T-cell (primary cell): ENCODE measurements around the gene BTG2. TPM values are rescaled to one million over a fixed set of nuclear protein-coding genes. Genes with fewer than 3 reads are reported as not detected.

Experiments
- ATAC-seq, 4 experiments: fragments of 200-7000 bp in 3 of 4; fragments of 150-1000 bp in 1 of 4; cut with Tn5 transposase; replicated peaks in 1 of 4; 1 replicate in 3 of 4; 2 replicates in 1 of 4; pipeline ENCODE4 v1.10.0; 2021; ENCODE audit warnings: moderate library complexity in 3 of 4, mild to moderate bottlenecking in 2 of 4, moderate number of reproducible peaks in 1 of 4
- CTCF ChIA-PET, 2 donors: fragments of 300-600 bp; sonication (Branson Sonifier 250); formaldehyde crosslinking; loops; one replicate each; lab custom pipeline; 2022; ENCODE audit warnings: antibody characterized with exemption in 2 of 2; lab: Charles Lee
- POLR2A ChIA-PET, 2 donors: fragments of 300-600 bp; sonication (Branson Sonifier 250); formaldehyde crosslinking; loops; one replicate each; lab custom pipeline; 2022; ENCODE audit warnings: antibody characterized with exemption in 2 of 2; lab: Charles Lee
- DNase-seq, 35 experiments: peaks; one replicate each; pipeline versions ENCODE4 v3.0.0 to v3.0.0-alpha.2; 2013 to 2023
- H3K27ac ChIP-seq: one replicate; pipeline ENCODE4 v1.5.1; 2013; ENCODE audit warnings: low read length
- H3K27me3 ChIP-seq, 2 experiments: replicated peaks in 1 of 2; 1 replicate in 1 of 2; 2 replicates in 1 of 2; pipeline versions ENCODE4 v1.6.1 to v1.7.0; 2013; ENCODE audit warnings: low read length in 1 of 2, mixed read lengths in 1 of 2; ENCODE audit not compliant: control insufficient read depth in 2 of 2, insufficient read depth in 2 of 2; ENCODE audit errors: extremely low read depth in 1 of 2
- H3K36me3 ChIP-seq, 2 donors: 1 replicate in 1 of 2; 2 replicates in 1 of 2; pipeline versions ENCODE4 v1.6.1 to v1.7.0; 2013; ENCODE audit warnings: low read length in 1 of 2; ENCODE audit not compliant: control insufficient read depth in 2 of 2, insufficient read depth in 1 of 2; ENCODE audit errors: extremely low read depth in 1 of 2
- H3K4me1 ChIP-seq, 2 experiments: 1 replicate in 1 of 2; 2 replicates in 1 of 2; pipeline versions ENCODE4 v1.6.1 to v1.7.0; 2013; ENCODE audit warnings: low read length in 2 of 2, mixed read lengths in 1 of 2; ENCODE audit not compliant: insufficient read depth in 2 of 2, control insufficient read depth in 1 of 2; ENCODE audit errors: extremely low read depth in 1 of 2
- H3K4me3 ChIP-seq, 2 donors: 1 replicate in 1 of 2; 2 replicates in 1 of 2; pipeline versions ENCODE4 v1.5.1 to v1.7.0; 2013; ENCODE audit warnings: mild to moderate bottlenecking in 2 of 2, low read length in 1 of 2, moderate library complexity in 1 of 2; ENCODE audit not compliant: control insufficient read depth in 1 of 2; ENCODE audit errors: extremely low read depth in 1 of 2
- H3K9me3 ChIP-seq: 2 replicates; pipeline ENCODE4 v1.7.0; 2013
- H3K27ac Mint-ChIP-seq, 2 donors: one replicate each; pipeline ENCODE4 v1.8.0; 2020 to 2021; ENCODE audit warnings: mild to moderate bottlenecking in 2 of 2, mixed read lengths in 2 of 2
- H3K27me3 Mint-ChIP-seq, 2 donors: one replicate each; pipeline ENCODE4 v1.8.0; 2021 to 2022; ENCODE audit warnings: mixed read lengths in 2 of 2
- H3K36me3 Mint-ChIP-seq: one replicate; pipeline ENCODE4 v1.8.0; 2021; ENCODE audit warnings: mixed read lengths
- H3K4me1 Mint-ChIP-seq, 3 donors: one replicate each; pipeline ENCODE4 v1.8.0; 2020 to 2022; ENCODE audit warnings: mixed read lengths in 3 of 3, mild to moderate bottlenecking in 1 of 3
- H3K4me3 Mint-ChIP-seq, 3 donors: one replicate each; pipeline ENCODE4 v1.8.0; 2020 to 2022; ENCODE audit warnings: mild to moderate bottlenecking in 3 of 3, mixed read lengths in 3 of 3, moderate library complexity in 3 of 3
- H3K9me3 Mint-ChIP-seq, 3 donors: one replicate each; pipeline ENCODE4 v1.8.0; 2020 to 2022; ENCODE audit warnings: mixed read lengths in 3 of 3
- WGBS: methylation state at CpG from one replicate; pipeline ENCODE4 v1.1.5; 2013; ENCODE audit warnings: missing lambda C conversion rate; ENCODE audit not compliant: insufficient coverage; 5-methylcytosine and 5-hydroxymethylcytosine counted together
- total RNA-seq, 35 experiments: library from RNA in 6 of 35; stranded (reverse) in 6 of 35; fragments of 120-200 nt in 1 of 35; gene quantifications; one replicate each; pipeline versions ENCODE4 v1.2.1 to v1.2.4 and lab custom pipeline; 2013 to 2026

Gene BTG2
- total RNA-seq, 5 donors from 2014 or later (not counting 1 experiment from before 2014, with no cell fraction given), result 172 to 655 (median 186) TPM

DNA sequence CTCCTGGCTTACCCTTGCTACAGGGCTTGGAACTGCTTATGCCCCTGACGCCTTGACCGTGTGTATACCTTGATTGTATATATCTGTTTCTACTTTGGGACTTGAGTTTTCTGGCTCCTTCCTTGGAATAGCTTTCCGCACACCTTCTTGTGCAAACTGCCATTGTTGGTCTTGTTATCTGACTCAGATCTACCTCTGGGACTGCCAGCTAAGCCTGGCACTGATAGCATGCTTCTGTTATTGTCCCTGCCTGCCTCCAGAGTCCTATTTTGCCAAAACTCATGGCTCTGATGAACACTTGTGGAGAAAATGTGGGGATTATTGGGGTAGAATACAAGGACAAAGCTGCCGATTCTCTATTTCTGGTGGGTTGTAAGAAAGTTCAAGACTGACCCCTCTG lies 30.2 kb downstream of the BTG2 start:
- H3K27me3 Mint-ChIP-seq, result peaks cover 0 to 2% of the 10 kb centered on the region in 2 donors
- H3K27ac Mint-ChIP-seq, result peak overlapping the region in 1 of 2 donors; percentile 78
- no peaks in the 10 kb centered on the region for H3K36me3 Mint-ChIP-seq
- no peak overlapping the region for H3K4me3 Mint-ChIP-seq
- H3K4me1 Mint-ChIP-seq, result peaks cover 28 to 33% (median 29%) of the 10 kb centered on the region in 3 donors
- Histone ChIP-seq H3K4me1 (peaks cover 5 to 21% of the 10 kb centered on the region in 2 experiments), H3K27me3 (peaks cover 2% of the 10 kb centered on the region in 2 experiments), H3K36me3 (no peaks in the 10 kb centered on the region), H3K4me3 (no peak overlapping the region), H3K9me3 (no peaks in the 10 kb centered on the region), H3K27ac (no peak overlapping the region)
- ATAC-seq, result no peak
- POLR2A ChIA-PET, result interaction anchor here (0.6 to 2.3 kb wide), 5 partner anchors 24 to 31 kb away, joined by 3 to 15 read pairs (median 8); no protein-coding TSS in a partner anchor
- H3K9me3 Mint-ChIP-seq, result no peaks in the 10 kb centered on the region
- CTCF ChIA-PET, result interaction anchor here (0.6 to 15.9 kb wide), 12 partner anchors 8 to 399 kb away, joined by 3 to 258 read pairs (median 4); no protein-coding TSS in a partner anchor
- no peak for DNase-seq
- WGBS, result 94% methylated on average over 1 of the region's 4 CpGs

DNA sequence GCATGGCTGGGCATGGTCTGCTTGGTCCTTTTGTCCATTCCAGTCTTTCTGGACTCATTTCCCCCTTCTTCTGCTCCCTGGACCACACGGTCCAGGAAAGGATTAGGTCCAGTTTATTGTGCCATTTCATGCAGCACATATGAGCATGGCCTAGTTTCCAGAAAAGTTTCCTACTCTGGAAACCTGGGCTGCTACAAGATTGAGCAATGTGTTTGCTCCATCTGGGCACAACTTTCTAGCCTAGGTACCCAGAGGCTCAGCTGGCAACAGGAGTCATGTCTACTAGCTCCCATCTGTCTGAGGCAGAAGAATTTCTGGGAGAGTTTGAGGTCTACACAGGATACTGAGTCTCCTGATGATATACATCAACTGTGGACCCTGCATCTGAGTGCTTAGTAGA lies 30.8 kb downstream of the BTG2 start:
- H3K4me3 Mint-ChIP-seq, result no peak overlapping the region

DNA sequence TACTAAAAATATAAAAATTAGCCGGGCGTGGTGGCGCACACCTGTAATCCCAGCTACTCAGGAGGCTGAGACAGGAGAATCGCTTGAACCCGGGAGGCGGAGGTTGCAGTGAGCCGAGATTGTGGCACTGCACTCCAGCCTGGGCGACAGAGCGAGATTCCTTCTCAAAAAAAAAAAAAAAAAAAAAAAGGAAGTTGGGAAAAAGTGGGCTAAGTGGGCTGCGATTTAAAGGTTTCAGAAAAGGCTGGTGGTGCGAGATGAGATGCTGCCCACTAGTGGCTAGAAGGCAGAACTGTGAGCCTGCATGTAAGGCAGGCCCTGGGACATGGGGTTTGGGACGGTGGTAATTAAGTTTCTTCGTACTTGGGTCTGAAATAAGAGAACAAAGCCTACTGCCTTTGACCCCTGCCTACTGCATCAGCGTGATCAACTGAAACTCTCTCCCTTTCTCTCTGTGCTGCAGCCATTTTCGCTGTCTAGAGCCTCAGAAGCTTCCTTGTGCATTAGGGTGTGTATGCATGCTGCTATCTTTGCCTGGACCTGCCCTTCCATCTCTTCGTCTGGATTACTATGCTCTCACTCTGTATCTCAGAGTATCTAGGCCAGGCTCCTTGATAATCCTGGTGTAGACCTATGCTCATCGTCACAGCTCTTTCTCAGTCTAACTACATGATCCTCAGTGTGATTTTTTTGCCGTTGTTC lies 33.2 kb downstream of the BTG2 start:
- Histone ChIP-seq H3K36me3 (no peaks in the 10 kb centered on the region), H3K27me3 (peaks cover 5 to 20% of the 10 kb centered on the region in 2 experiments), H3K4me1 (peaks cover 5 to 28% of the 10 kb centered on the region in 2 experiments), H3K9me3 (no peaks in the 10 kb centered on the region), H3K4me3 (no peak overlapping the region), H3K27ac (no peak overlapping the region)
- POLR2A ChIA-PET, result interaction anchor here in 1 of 2 donors (0.7 kb wide), 1 partner anchor 32 kb away, joined by 11 read pairs; no protein-coding TSS in a partner anchor
- no peaks in the 10 kb centered on the region for H3K9me3 Mint-ChIP-seq
- peaks cover 39 to 42% (median 40%) of the 10 kb centered on the region in 3 donors for H3K4me1 Mint-ChIP-seq
- DNase-seq (peak in 34 of 35 experiments; percentile 22 to 83 (median 48)), ATAC-seq (peak; percentile 67 to 80 (median 70))
- CTCF ChIA-PET, result interaction anchor here (0.6 to 15.9 kb wide), 13 partner anchors 11 to 1111 kb away, joined by 3 to 258 read pairs (median 5); no protein-coding TSS in a partner anchor
- no peak overlapping the region for H3K4me3 Mint-ChIP-seq
- H3K27me3 Mint-ChIP-seq, result peaks cover 4 to 17% of the 10 kb centered on the region in 2 donors
- peak overlapping the region in 1 of 2 donors; percentile 26 for H3K27ac Mint-ChIP-seq
- WGBS, result 50% methylated on average over 5 of the region's 18 CpGs
- H3K36me3 Mint-ChIP-seq, result no peaks in the 10 kb centered on the region

More for the DNA sequence above, 30.8 kb downstream of the BTG2 start:
- CTCF ChIA-PET, result interaction anchor here (0.6 to 15.9 kb wide), 15 partner anchors 8 to 398 kb away, joined by 3 to 258 read pairs (median 5); no protein-coding TSS in a partner anchor
- no peaks in the 10 kb centered on the region for H3K36me3 Mint-ChIP-seq
- no peaks in the 10 kb centered on the region for H3K9me3 Mint-ChIP-seq
- H3K27ac Mint-ChIP-seq, result peak overlapping the region; percentile 24 to 78
- peaks cover 0 to 4% of the 10 kb centered on the region in 2 donors for H3K27me3 Mint-ChIP-seq
- no peaks in the 10 kb centered on the region for H3K9me3 ChIP-seq
- H3K36me3 ChIP-seq, result no peaks in the 10 kb centered on the region
- peaks cover 28 to 33% (median 29%) of the 10 kb centered on the region in 3 donors for H3K4me1 Mint-ChIP-seq
- POLR2A ChIA-PET, result interaction anchor here (0.6 to 2.3 kb wide), 9 partner anchors 8 to 69 kb away, joined by 3 to 15 read pairs (median 5); no protein-coding TSS in a partner anchor
- H3K4me3 ChIP-seq, result no peak overlapping the region
- 56% methylated on average over 1 of the region's 1 CpG for WGBS
- ATAC-seq, result no peak
- no peak overlapping the region for H3K27ac ChIP-seq
- peaks cover 5 to 21% of the 10 kb centered on the region in 2 experiments for H3K4me1 ChIP-seq
- no peak for DNase-seq
- peaks cover 5 to 8% of the 10 kb centered on the region in 2 experiments for H3K27me3 ChIP-seq

DNA sequence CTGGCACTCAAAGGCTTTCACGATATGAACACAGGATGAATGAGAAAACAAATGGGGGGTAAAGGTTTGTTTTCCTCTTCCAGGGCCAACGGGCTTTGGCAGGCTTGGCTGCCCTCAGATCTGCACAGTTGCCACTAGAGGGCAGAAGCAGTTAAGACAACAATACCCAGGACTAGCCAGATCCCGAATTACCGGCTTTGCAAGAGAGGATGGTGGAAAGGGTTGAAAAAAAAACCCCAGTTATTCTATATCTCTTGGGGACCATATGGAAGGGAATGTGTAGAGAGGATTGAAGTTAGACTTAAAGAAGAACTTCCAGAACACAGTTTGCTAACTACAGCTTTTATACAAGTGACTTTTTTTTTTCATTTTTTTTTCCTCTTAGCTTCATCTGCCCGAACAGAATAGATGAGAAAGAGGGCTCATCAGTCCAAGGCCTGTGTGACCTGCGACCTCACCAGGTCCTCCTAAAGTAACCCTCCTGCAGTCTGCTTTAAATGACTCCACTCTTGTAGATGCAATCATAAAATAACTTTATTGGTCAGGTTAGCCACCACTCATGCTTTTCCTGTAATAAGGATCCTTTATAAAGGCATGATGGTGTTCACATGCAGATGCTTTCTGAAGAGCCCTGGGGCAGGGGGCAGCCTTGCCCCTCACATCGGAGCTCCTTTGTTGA lies 34.9 kb downstream of the BTG2 start:
- H3K27me3 Mint-ChIP-seq, result peaks cover 4 to 28% of the 10 kb centered on the region in 2 donors
- Histone ChIP-seq H3K4me1 (peaks cover 5 to 27% of the 10 kb centered on the region in 2 experiments), H3K27me3 (peaks cover 5 to 21% of the 10 kb centered on the region in 2 experiments), H3K9me3 (no peaks in the 10 kb centered on the region), H3K27ac (no peak overlapping the region), H3K4me3 (no peak overlapping the region), H3K36me3 (no peaks in the 10 kb centered on the region)
- CTCF ChIA-PET, result interaction anchor here (0.6 to 15.9 kb wide), 24 partner anchors 10 to 1465 kb away, joined by 3 to 258 read pairs (median 3); partner anchors contain the start of gene BTG2 (in 1 of the 2)
- DNase-seq (peak in 34 of 35 experiments; percentile 18 to 81 (median 41)), ATAC-seq (peak; percentile 65 to 78 (median 72))
- no peaks in the 10 kb centered on the region for H3K36me3 Mint-ChIP-seq
- WGBS, result 89% methylated on average over 1 of the region's 7 CpGs
- H3K9me3 Mint-ChIP-seq, result no peaks in the 10 kb centered on the region
- POLR2A ChIA-PET, result interaction anchor here in 1 of 2 donors (0.7 to 1.0 kb wide), 3 partner anchors 11 to 1091 kb away, joined by 3 to 6 read pairs (median 6); no protein-coding TSS in a partner anchor
- H3K27ac Mint-ChIP-seq, result peak overlapping the region in 1 of 2 donors; percentile 38
- no peak overlapping the region for H3K4me3 Mint-ChIP-seq
- H3K4me1 Mint-ChIP-seq, result peaks cover 39 to 42% (median 40%) of the 10 kb centered on the region in 3 donors

DNA sequence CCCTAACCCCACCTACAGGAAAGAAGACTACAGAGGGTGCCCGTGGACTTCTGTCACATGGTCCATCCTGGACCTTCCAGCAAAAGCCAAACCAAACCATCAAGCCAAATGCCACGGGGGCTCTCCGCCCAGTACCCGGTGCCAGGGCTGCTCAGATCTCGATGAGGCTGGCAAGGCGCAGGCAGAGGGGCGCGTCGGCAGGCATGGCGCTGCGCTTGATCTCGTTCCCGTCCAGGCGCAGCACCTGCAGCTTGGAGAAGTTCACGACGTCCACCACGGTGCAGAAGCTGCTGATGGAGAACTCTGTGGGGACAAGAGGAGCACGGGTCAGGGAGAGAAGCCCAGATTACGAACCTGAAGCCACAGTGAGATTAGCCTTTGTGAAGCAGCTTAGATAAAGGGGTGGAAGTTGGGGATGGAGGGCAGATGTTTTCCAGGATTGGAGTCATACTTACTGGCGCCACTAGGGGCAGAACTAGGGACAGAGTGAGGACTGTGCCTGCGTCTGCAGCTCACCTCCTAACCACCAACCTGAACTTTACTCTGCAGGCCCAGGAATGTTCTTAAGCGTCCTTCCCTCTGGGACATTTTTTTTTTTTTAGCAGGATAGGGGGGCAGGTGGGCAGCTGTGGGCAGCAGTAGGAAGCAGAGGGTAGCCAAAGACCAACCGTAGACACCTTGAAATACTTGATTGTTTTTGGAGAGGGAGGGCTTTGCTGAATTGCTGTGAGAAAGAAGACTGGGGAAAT lies 37.0 kb downstream of the BTG2 start:
- no peaks in the 10 kb centered on the region for H3K9me3 Mint-ChIP-seq
- ATAC-seq (peak; percentile 69 to 76 (median 72)), DNase-seq (peak in 22 of 35 experiments; percentile 14 to 64 (median 36))
- peaks cover 5 to 27% of the 10 kb centered on the region in 2 experiments for H3K27me3 ChIP-seq
- CTCF ChIA-PET, result interaction anchor here (0.5 to 15.9 kb wide), 16 partner anchors 8 to 370 kb away, joined by 3 to 258 read pairs (median 4); no protein-coding TSS in a partner anchor
- peak overlapping the region in 1 of 3 donors; percentile 26 for H3K4me3 Mint-ChIP-seq
- peaks cover 4 to 49% of the 10 kb centered on the region in 2 donors for H3K27me3 Mint-ChIP-seq
- H3K4me3 ChIP-seq, result no peak overlapping the region
- H3K4me1 Mint-ChIP-seq, result peaks cover 24 to 29% (median 24%) of the 10 kb centered on the region in 3 donors
- no peaks in the 10 kb centered on the region for H3K36me3 ChIP-seq
- no peak overlapping the region for H3K27ac Mint-ChIP-seq
- POLR2A ChIA-PET, result interaction anchor here in 1 of 2 donors (0.5 to 0.7 kb wide), 2 partner anchors 35 to 52 kb away, joined by 3 to 4 read pairs; no protein-coding TSS in a partner anchor
- H3K27ac ChIP-seq, result no peak overlapping the region
- H3K36me3 Mint-ChIP-seq, result no peaks in the 10 kb centered on the region
- H3K9me3 ChIP-seq, result no peaks in the 10 kb centered on the region
- WGBS, result 58% methylated on average over 18 of the region's 23 CpGs
- peaks cover 3 to 15% of the 10 kb centered on the region in 2 experiments for H3K4me1 ChIP-seq
